Endodermal cell (in vitro differentiated cells): ENCODE results near the gene NCLN. TPM values are rescaled to one million over a fixed set of nuclear protein-coding genes. Genes with fewer than 3 reads are reported as not detected.

Experiments
- DNase-seq: peaks from one replicate; pipeline ENCODE4 v3.0.0-alpha.2; 2017
- H3K27ac ChIP-seq: 2 replicates; pipeline ENCODE4 v1.5.1; 2013; ENCODE audit warnings: mild to moderate bottlenecking, low read depth, low read length, moderate library complexity
- H3K27me3 ChIP-seq: 2 replicates; pipeline ENCODE4 v1.6.1; 2013; ENCODE audit warnings: mild to moderate bottlenecking, low read length, moderate library complexity; ENCODE audit not compliant: insufficient read depth, control insufficient read depth, poor library complexity, severe bottlenecking
- H3K36me3 ChIP-seq: 2 replicates; pipeline ENCODE4 v1.7.0; 2013; ENCODE audit warnings: mild to moderate bottlenecking, low read length, moderate library complexity; ENCODE audit not compliant: control insufficient read depth, insufficient read depth
- H3K4me1 ChIP-seq: one replicate; pipeline ENCODE4 v1.7.0; 2013; ENCODE audit warnings: low read length; ENCODE audit not compliant: control insufficient read depth, insufficient read depth
- H3K4me3 ChIP-seq: 2 replicates; pipeline ENCODE4 v1.5.1; 2013; ENCODE audit warnings: mild to moderate bottlenecking, low read length, moderate library complexity
- H3K9ac ChIP-seq: 2 replicates; pipeline ENCODE4 v1.6.1; 2013; ENCODE audit warnings: mild to moderate bottlenecking, low read length, moderate library complexity; ENCODE audit not compliant: poor library complexity, severe bottlenecking; ENCODE audit errors: extremely low read depth
- H3K9me3 ChIP-seq: 2 replicates; pipeline ENCODE4 v1.6.1; 2013; ENCODE audit warnings: mild to moderate bottlenecking, low read length, moderate library complexity; ENCODE audit not compliant: control insufficient read depth
- H3K27ac Mint-ChIP-seq: 2 replicates; pipeline ENCODE4 v1.8.0; 2020; ENCODE audit warnings: mixed read lengths
- H3K27me3 Mint-ChIP-seq: 2 replicates; pipeline ENCODE4 v1.8.0; 2021; ENCODE audit warnings: mild to moderate bottlenecking, mixed read lengths; ENCODE audit not compliant: insufficient read depth
- H3K36me3 Mint-ChIP-seq: 2 replicates; pipeline ENCODE4 v1.8.0; 2020; ENCODE audit warnings: low read depth, mixed read lengths
- H3K4me1 Mint-ChIP-seq: 2 replicates; pipeline ENCODE4 v1.8.0; 2020; ENCODE audit warnings: mixed read lengths
- H3K4me3 Mint-ChIP-seq: 2 replicates; pipeline ENCODE4 v1.8.0; 2020; ENCODE audit warnings: mild to moderate bottlenecking, moderate library complexity, mixed read lengths
- H3K9me3 Mint-ChIP-seq: 2 replicates; pipeline ENCODE4 v1.8.0; 2020; ENCODE audit warnings: mild to moderate bottlenecking, mixed read lengths
- CTCF ChIP-seq: fragments of 200-600 bp; sonication (generic); conservative IDR thresholded peaks from 2 replicates; pipeline ENCODE4 v1.5.0; 2021; ENCODE audit warnings: antibody characterized with exemption, mild to moderate bottlenecking
- WGBS, 2 experiments: methylation state at CpG; one replicate each; pipeline versions ENCODE4 v1.1.5 to v1.1.7; 2013; ENCODE audit warnings: missing lambda C conversion rate in 2 of 2, mixed read lengths in 1 of 2; ENCODE audit not compliant: insufficient coverage in 1 of 2, insufficient read length in 1 of 2; 5-methylcytosine and 5-hydroxymethylcytosine counted together
- total RNA-seq, 2 donors: library from RNA; stranded (reverse); fragmentation: NEBNext Ultra II Directional in 1 of 2; extraction: Animal tissue kit (Norgen Biotek cat#: 25700) in 1 of 2; gene quantifications; 2 replicates in 1 of 2; 3 replicates in 1 of 2; pipeline ENCODE4 v1.2.1, GENCODE V29; 2021

NCLN gene
- total RNA-seq, 2 donors from 2014 or later = 80.6 to 91.2 TPM

DNA sequence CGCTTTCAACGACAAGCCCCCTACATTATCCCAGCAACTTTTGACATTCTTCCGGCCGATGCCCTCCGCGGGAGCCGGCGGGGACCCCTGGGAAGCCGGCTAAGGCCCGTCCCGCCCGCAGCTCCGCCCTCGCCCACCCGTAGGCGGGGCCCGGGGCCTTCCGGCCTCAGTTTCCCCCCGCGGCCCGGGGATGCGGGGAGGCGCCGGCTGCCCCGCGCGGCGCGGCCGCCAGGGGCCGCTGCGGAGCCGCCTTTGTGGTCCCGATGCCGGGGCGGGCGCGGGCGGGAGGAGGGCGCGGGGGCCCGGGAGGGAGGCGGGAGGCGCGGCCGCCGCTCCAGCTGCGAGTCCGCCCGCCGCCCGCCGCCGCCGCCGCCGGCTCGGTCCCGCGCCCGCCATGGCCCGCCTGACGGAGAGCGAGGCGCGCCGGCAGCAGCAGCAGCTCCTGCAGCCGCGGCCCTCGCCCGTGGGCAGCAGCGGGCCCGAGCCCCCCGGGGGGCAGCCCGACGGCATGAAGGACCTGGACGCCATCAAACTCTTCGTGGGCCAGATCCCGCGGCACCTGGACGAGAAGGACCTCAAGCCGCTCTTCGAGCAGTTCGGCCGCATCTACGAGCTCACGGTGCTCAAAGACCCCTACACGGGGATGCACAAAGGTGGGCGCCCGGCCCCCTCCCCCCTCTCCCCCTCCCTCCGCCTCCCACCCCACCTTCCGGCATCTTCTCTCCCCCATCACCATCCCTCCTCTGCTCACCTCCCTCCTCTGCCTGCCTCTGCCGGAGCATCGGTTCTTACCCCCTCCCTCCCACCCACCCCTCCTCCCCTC is 38.8 kb downstream of the NCLN start, which contains the start of gene CELF5:
CELF5 (plus strand) TSS at position 316 of the 823 bp plus-strand sequence; CDS start at position 395, 79 bp downstream.
- Histone ChIP-seq H3K27me3 (peaks cover 19% of the 10 kb centered on the region), H3K27ac (no peak within 1 kb of the TSS), H3K4me1 (no peaks in the 10 kb centered on the region), H3K9ac (no peak within 1 kb of the TSS), H3K9me3 (no peaks in the 10 kb centered on the region), H3K4me3 (no peak within 1 kb of the TSS), H3K36me3 (no peaks in the 10 kb centered on the region)
- peak; percentile 85 for DNase-seq
- Mint-ChIP-seq H3K27me3 (peaks cover 35% of the 10 kb centered on the region), H3K9me3 (no peaks in the 10 kb centered on the region), H3K4me1 (no peaks in the 10 kb centered on the region), H3K27ac (no peak within 1 kb of the TSS), H3K4me3 (peak within 1 kb of the TSS; percentile 42), H3K36me3 (no peaks in the 10 kb centered on the region)
- peak; percentile 71 for TF ChIP-seq CTCF
- 1 to 2% methylated on average over 29 to 89 of the region's 94 CpGs for WGBS, 2 experiments

GRCh38 chr19:3225169-3225485 is 39.4 kb downstream of the NCLN start:
- TF ChIP-seq CTCF = no peak
- Histone ChIP-seq H3K4me3 (no peak overlapping the region), H3K4me1 (no peaks in the 10 kb centered on the region), H3K27me3 (peaks cover 23% of the 10 kb centered on the region), H3K27ac (no peak overlapping the region), H3K9ac (no peak overlapping the region), H3K36me3 (no peaks in the 10 kb centered on the region), H3K9me3 (no peaks in the 10 kb centered on the region)
- 6% methylated on average over 8 of the region's 9 CpGs; no CpG with 5 or more reads in 1 of the 2 experiments for WGBS, 2 experiments
- no peaks in the 10 kb centered on the region for H3K9me3 Mint-ChIP-seq
- DNase-seq = no peak
- peak overlapping the region; percentile 17 for H3K4me3 Mint-ChIP-seq
- H3K4me1 Mint-ChIP-seq = no peaks in the 10 kb centered on the region
- H3K36me3 Mint-ChIP-seq = no peaks in the 10 kb centered on the region
- no peak overlapping the region for H3K27ac Mint-ChIP-seq
- H3K27me3 Mint-ChIP-seq = peaks cover 32% of the 10 kb centered on the region

- Mint-ChIP-seq H3K36me3 (no peaks in the 10 kb centered on the region), H3K9me3 (no peaks in the 10 kb centered on the region), H3K4me3 (no peak overlapping the region), H3K27me3 (peaks cover 31% of the 10 kb centered on the region), H3K4me1 (no peaks in the 10 kb centered on the region), H3K27ac (no peak overlapping the region)
- Histone ChIP-seq H3K36me3 (no peaks in the 10 kb centered on the region), H3K9ac (no peak overlapping the region), H3K9me3 (no peaks in the 10 kb centered on the region), H3K27me3 (peaks cover 28% of the 10 kb centered on the region), H3K4me3 (no peak overlapping the region), H3K4me1 (no peaks in the 10 kb centered on the region), H3K27ac (no peak overlapping the region)
- peak; percentile 62 for DNase-seq
- WGBS, 2 experiments = 48 to 61% methylated on average over 3 to 16 of the region's 16 CpGs
- TF ChIP-seq CTCF = no peak
Observed at GRCh38 chr19:3225677-3226093, 40.0 kb downstream of the NCLN start.
